ENCODE measurements around the gene USF1.

GRCh38 chr1:161086457-161086856 is 40.7 kb upstream of the USF1 start:
- TF ChIP-seq POLR2A (IDR thresholded peaks at IDR 0.05) = no peak
- no peak for TF ChIP-seq CTCF (IDR thresholded peaks at IDR 0.05 in 4 of 5, conservative IDR thresholded peaks at IDR 0.05 in 1 of 5)

Data from gastrocnemius medialis (tissue), 4 donors.